Measurements from ENCODE around the gene OLIG1.

Gene OLIG1

GRCh38 chr21:33039536-33039935, 30.4 kb upstream of the OLIG1 start:
- Mint-ChIP-seq H3K27ac (no peak overlapping the region), H3K27me3 (ENCODE audit: low read depth) (peaks cover 91% of the 10 kb centered on the region), H3K36me3 (ENCODE audit: low read depth) (no peaks in the 10 kb centered on the region), H3K9me3 (peaks cover 2% of the 10 kb centered on the region), H3K4me3 (no peak overlapping the region), H3K4me1 (no peaks in the 10 kb centered on the region)
- TF ChIP-seq CTCF (IDR thresholded peaks at IDR 0.05; ENCODE audit: unreplicated experiment in 3 of 3) = no peak

- H3K27me3 Mint-ChIP-seq (ENCODE audit: low read depth) = peaks cover 91% of the 10 kb centered on the region
- H3K27ac Mint-ChIP-seq = no peak overlapping the region
- no peaks in the 10 kb centered on the region for H3K36me3 Mint-ChIP-seq (ENCODE audit: low read depth)
- no peaks in the 10 kb centered on the region for H3K4me1 Mint-ChIP-seq
- peaks cover 2% of the 10 kb centered on the region for H3K9me3 Mint-ChIP-seq
- H3K4me3 Mint-ChIP-seq = no peak overlapping the region
- no peak for TF ChIP-seq CTCF (IDR thresholded peaks at IDR 0.05; ENCODE audit: unreplicated experiment in 3 of 3)
Observed at GRCh38 chr21:33040215-33040614, 29.7 kb upstream of the OLIG1 start.

DNA sequence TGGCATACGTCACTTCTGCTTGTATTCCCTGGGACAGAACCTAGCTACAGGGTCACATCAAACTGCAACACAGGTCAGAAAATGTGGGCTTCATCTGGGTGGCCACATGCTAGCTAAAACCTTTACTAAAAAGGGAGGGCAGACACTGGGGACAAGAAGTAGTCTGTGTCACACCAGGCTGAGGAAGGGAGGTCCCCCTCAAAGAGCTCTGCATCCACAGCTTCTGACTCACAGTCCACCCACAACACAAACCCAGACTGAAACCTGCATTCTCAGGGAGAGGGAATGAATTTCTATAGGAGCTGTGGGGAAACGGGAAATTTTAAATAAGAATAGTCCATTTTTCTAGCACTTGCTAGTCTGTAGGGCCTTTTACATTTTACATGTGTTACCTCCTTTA, 28.0 kb upstream of the OLIG1 start:
- TF ChIP-seq CTCF (IDR thresholded peaks at IDR 0.05; ENCODE audit: unreplicated experiment in 3 of 3) = no peak
- Mint-ChIP-seq H3K9me3 (peaks cover 2% of the 10 kb centered on the region), H3K4me1 (no peaks in the 10 kb centered on the region), H3K36me3 (ENCODE audit: low read depth) (no peaks in the 10 kb centered on the region), H3K27ac (no peak overlapping the region), H3K27me3 (ENCODE audit: low read depth) (peaks cover 90% of the 10 kb centered on the region), H3K4me3 (no peak overlapping the region)

DNA sequence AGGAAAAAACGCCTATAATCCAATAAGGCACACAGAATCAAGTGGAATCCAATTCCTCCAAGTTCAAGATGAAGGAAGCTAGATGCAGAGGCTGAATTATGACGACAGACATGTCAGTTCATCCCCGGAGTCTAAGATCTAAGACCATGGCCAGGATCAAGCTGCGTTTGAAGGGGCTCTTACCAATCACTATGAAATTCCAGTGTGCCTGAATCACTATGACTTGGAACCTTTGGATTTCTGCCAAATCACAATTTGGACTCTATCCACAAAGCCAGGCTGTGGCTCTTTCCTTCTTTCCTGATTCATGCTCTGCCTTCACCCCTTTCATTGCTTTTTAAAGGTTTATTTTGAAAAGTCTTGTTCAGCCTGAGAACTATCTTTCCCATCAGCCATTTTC, 27.1 kb upstream of the OLIG1 start:
- Mint-ChIP-seq H3K27ac (no peak overlapping the region), H3K4me3 (no peak overlapping the region), H3K27me3 (ENCODE audit: low read depth) (peaks cover 90% of the 10 kb centered on the region), H3K36me3 (ENCODE audit: low read depth) (no peaks in the 10 kb centered on the region), H3K4me1 (no peaks in the 10 kb centered on the region), H3K9me3 (peaks cover 2% of the 10 kb centered on the region)
- no peak for TF ChIP-seq CTCF (IDR thresholded peaks at IDR 0.05; ENCODE audit: unreplicated experiment in 3 of 3)

- no peaks in the 10 kb centered on the region for H3K4me1 Mint-ChIP-seq
- TF ChIP-seq CTCF (IDR thresholded peaks at IDR 0.05; ENCODE audit: unreplicated experiment in 3 of 3) = no peak
Observed at GRCh38 chr21:33046455-33046854, 23.5 kb upstream of the OLIG1 start.

DNA sequence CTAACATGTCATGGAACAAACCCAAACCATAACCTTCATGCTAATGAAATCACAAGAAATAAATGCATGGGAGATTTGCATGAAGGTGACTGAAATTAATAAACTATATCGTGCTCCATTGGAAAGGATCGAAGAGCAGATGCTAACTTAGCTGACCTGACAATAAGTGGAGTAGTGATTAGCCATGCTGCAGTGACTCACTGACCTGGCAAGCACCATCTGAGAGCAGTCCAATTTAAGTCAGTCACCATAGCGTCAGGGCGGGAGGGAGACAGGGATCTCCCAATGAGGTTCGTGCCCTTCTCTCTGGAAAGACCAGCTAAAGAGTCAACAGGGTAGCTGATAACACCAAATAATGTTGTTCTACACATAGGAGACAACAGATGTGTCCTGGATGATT, 22.7 kb upstream of the OLIG1 start:
- no peak for TF ChIP-seq CTCF (IDR thresholded peaks at IDR 0.05; ENCODE audit: unreplicated experiment in 3 of 3)
- H3K9me3 Mint-ChIP-seq = no peaks in the 10 kb centered on the region
- H3K4me1 Mint-ChIP-seq = no peaks in the 10 kb centered on the region
- peaks cover 85% of the 10 kb centered on the region for H3K27me3 Mint-ChIP-seq (ENCODE audit: low read depth)
- H3K27ac Mint-ChIP-seq = no peak overlapping the region
- no peak overlapping the region for H3K4me3 Mint-ChIP-seq
- H3K36me3 Mint-ChIP-seq (ENCODE audit: low read depth) = no peaks in the 10 kb centered on the region

More at GRCh38 chr21:33046455-33046854, 23.5 kb upstream of the OLIG1 start:
- Mint-ChIP-seq H3K4me3 (no peak overlapping the region), H3K9me3 (no peaks in the 10 kb centered on the region), H3K36me3 (ENCODE audit: low read depth) (no peaks in the 10 kb centered on the region), H3K27me3 (ENCODE audit: low read depth) (peaks cover 87% of the 10 kb centered on the region), H3K27ac (no peak overlapping the region)
